ENCODE data around the gene NMUR1.
"Not testable (repeated sequence)": the region's sequence is repeated elsewhere in the genome, so short reads cannot be mapped to it uniquely, and the experiment has no call there.

The NMUR1 gene, protein sequence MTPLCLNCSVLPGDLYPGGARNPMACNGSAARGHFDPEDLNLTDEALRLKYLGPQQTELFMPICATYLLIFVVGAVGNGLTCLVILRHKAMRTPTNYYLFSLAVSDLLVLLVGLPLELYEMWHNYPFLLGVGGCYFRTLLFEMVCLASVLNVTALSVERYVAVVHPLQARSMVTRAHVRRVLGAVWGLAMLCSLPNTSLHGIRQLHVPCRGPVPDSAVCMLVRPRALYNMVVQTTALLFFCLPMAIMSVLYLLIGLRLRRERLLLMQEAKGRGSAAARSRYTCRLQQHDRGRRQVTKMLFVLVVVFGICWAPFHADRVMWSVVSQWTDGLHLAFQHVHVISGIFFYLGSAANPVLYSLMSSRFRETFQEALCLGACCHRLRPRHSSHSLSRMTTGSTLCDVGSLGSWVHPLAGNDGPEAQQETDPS
- 0 to 0.47 reads per million in 2 donors for total RNA-seq

DNA sequence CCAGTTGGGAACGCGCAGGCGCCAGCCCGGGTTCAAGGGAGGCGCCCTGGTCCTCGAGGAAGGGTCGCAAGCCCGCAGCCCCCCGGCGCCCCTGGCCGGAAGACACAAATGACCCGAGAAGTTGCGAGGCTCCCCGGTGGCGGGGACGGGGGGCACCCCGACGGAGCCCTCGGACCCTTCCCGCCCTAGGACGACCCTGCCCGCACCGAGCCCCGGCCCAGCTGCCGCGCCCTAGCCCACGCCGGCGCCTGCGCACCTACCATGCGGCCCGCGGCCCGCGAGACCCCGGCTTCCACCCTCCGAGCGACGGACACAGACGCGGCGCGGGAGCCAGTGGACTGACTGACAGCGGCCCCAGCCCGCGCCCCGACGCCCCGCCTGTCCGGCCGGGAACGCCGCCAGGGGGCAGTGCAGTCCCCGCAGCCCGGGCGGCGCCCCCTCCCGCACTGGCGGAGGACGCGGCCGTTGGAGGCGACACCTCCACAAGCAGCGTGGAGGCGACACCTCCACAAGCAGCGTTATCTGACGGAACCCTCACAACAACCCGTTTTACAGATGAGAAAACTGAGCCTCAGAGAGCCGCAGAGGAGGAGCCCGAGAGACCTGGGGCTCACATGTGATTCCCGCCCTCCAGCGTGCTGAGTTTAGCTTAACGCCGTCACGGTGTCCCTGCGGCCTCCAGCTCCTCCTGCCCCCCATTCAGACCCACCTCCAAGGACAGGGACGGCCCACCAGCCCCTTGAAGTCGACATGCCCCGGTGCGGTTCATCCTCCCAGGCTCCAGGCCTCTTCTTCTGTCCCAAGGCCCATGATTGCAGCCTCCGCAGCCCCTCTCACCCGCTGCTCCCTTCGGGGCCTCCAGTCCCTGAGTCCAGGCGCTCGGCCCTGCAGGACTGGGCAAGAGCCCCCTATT, at the start of gene NMUR1:
TSS of gene NMUR1 (minus strand) at position 347 of the 913 bp plus-strand sequence. CDS start at position 263, 84 bp downstream.
- DNase-seq: peak; percentile 57 to 88 (median 67)

GRCh38 chr2:231579560-231579959, 49.3 kb upstream of the NMUR1 start:
- no peak for DNase-seq

DNA sequence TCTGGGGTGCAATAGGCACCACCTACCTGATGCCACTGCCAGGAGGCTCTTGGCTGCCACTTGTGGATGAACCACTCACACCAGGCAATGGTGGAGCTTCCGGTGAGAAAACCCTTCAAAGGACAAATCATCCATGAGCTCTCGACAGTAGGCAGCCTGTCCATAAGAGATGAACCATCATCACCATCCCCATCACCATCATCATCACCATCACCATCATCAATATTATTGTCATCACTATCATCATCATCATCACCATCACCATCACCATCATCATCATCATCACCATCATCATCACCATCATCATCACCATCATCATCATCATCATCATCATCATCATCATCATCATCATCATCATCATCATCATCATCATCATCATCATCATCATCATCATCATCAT, 48.4 kb upstream of the NMUR1 start:
- not testable (repeated sequence) for DNase-seq

DNA sequence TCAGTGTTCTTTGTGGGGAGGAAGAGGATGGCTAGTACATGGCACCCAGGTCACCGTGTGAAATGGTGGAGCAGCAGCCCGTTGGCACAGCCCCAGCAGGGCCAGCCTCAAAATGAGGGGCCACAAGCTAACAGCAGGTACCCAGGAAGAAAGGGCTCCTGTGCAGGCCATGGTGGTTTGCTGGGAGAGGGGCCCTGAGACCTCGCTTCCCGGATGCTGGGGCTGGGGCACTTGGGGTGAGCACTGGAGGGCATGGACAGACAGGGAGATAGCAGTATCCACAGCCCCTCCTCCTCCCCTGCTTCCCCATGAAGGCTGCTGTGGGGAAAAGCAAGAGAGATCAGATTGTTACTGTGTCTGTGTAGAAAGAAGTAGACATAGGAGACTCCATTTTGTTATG, 46.2 kb upstream of the NMUR1 start:
- no peak for DNase-seq

- DNase-seq: no peak
Observed at GRCh38 chr2:231575612-231576256, 45.5 kb upstream of the NMUR1 start.

- no peak for DNase-seq
Observed at GRCh38 chr2:231573698-231574421, 43.6 kb upstream of the NMUR1 start.

- DNase-seq: no peak
Observed at GRCh38 chr2:231573096-231573495, 42.9 kb upstream of the NMUR1 start.

DNA sequence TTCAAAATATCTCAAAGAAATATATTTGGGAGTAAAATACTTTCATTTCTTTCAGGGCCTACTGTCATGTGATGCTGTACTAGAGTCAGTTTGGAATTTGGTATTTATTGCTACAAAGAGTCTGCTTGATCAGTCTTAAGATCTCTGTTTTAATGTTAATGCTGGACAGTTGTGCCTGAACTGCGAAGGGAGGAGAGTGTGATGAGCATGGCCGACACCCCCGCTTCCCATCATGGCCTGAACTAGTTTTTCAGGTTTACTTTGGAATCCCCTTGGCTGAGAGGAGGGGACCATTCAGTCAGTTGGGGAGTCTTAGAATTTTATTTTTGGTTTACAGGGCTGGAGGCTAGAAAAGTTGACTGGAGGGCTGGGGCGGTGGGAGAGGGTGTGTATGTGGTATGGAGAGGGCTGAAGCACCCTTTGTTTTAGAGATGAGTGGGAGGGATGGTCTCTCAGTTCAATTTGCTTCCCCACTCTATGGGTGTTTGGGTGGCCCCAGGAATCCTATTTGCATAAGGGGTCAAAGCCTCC, 41.5 kb upstream of the NMUR1 start:
- DNase-seq: no peak

DNA sequence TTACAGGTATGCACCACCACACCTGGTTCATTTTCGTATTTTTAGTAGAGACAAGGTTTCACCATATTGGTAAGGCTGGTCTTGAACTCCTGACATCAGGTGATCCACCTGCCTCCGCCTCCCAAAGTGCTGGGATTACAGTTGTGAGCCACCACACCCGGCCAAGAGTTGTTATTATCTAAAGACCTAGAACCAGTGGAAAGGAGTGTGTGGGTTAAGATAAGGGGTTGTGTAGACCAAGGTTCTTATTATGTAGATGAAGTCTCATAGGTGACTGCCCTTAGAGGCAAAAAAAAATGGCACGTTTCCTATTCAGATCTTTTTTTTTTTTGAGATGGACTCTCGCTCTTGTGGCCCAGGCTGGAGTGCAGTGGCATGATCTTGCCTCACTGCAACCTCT, 40.7 kb upstream of the NMUR1 start:
- DNase-seq: not testable (repeated sequence)

DNA sequence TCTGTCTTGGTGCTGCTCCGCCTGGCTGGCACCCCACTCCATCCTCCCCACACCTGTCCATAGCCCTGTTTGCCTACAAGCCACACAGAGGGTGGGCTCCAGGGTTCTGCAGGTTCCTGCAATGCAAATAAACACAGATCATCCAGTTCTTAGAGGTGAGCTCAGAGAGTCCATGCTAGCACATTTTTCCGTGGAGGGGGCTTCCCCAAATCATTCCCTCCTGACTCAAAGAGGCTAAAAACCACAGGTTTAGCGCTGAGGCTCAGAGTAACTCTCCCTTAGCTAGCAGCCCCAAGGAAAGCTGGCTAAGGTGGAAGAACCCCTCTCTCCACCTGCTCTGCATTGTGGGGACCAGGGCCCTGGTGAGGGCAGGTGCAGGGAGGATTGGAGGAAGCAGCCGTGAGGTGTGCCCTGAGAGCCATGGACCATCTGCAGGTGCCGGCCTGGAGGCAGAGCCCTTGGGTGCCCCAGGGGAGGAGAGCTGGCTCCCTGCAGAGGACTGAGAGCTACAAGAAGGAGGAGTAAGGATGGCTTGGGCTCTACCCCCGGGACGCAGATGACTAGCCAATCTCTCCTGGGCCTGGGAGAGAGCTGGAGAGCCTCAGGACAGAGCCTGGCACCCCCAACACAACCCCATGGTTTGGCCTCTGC, 38.7 kb upstream of the NMUR1 start:
- DNase-seq: no peak

DNA sequence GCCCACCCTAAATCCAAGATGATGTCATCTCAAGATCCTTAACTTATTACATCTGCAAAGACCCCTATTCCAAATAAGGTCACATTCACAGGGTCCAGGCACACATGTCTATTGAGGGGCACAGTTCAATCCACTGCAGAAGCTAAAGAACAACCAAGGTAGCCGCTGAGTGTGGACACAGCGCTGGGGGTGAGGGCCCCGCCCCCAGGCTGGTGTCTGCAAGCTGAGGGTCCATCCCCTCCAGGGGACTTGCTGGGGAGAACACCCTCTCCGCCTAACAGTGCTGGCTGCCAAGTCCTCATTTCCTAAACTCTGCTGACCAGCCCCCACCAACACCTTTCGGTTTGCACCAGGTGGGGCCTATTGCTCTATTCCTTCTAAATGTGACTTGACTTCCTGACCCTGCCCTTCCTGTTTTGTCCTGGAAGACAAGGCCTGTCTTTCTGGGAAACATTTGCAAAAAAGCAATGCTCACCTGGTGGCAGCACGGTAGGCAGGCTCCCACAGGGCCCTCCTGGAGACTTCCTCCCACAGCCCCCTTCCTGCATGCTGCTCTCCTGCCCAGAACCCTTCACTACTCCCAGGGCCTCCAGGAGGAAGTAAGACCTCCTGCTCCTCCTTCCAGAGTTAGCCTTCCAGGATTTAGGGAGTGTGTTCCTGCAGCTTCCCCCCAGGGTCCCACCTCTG, 38.0 kb upstream of the NMUR1 start:
- DNase-seq: no peak

- no peak for DNase-seq
Observed at GRCh38 chr2:231567159-231567558, 36.9 kb upstream of the NMUR1 start.

DNA sequence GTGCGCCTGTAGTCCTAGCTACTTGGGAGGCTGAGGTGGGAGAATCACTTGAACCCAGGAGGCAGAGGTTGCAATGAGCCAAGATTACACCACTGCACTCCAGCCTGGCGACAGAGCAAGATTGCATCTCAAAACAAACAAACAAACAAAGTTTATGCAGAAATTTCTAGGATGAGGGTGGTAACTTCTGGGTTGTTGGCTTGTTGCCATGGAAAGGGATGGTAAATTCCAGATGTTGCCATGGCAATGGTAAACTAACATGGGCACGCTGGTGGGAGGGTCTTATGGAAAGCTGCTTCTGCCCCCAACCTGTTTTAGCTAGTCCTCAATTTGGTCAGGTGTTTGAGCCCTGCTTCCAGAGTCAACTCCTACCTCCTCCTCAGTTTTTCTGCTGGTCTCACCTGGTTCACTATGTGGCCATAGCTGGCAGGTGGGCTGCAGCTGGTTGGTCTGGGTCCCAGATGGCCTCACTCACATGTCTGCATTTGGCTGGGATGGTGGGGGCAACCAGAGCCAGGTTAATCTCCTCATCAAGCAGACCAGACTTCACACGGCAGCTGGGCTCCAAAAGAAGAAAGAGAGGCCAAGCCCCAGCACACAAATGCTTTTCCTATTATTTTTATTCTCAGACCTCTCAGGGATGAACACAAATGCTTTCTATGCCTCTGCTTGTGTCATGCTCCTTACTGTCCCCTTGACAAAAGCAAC, 35.8 kb upstream of the NMUR1 start:
- DNase-seq: no peak

DNA sequence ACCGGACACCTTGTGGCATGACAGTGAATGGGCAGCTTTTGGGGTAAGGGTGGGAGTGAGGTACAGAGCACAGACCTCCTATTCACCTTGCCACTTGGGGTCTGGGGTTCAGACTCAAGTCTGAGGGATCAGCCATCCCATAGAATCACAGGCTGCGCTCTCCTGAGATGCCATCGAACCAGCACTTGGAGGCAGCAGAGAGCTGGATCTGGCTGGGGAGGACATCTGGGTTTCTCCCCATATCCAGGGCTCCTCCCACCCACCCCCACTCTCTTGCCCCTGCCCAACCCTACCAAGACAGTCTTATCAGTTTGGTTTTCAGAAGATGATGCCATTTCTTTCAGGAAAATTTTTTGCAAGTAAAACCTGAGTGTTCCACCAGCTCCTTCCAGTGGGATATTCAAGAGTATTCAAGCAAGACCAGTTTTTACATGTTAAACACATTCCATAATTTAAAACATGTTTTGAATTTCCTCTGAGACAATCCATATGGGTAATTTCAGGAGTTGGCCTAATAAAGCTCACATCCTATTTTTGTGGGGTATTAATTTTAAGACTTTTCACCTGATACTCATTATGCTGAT, 33.2 kb upstream of the NMUR1 start:
- peak in 2 of 5 experiments; percentile 14 to 38 for DNase-seq

DNA sequence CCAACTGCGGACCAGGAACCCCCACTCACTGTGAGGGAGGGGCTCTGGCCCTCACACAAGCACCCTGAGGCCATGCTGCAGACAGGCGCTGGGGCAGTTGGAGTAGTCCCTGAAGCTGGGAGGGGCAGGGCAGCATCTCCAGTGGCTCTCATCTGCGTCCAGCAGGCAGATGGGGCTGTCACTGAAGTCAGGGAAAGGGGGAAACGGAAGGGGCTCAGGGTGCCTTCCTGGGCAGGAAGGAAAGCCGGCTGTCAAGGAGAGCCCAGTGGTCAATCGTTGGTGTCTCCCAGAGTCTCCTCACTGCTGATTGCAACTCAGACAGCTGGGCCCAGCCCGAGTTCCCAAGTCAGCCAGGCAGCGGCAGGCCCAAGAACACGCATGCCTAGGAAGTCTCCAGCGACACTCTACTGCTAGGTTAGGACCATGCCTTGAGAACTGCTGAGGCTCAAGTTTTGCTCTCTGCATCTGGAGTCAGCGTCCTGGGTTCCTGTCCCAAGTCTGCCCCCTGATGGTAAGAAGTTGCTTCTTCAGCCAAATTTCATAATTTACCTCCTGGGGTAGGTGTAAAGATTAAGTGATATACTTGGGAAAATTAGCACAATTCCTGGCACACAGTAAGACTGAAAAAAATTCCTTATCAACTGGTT, 27.4 kb upstream of the NMUR1 start:
- peak in 3 of 5 experiments; percentile 48 to 89 (median 66) for DNase-seq

GRCh38 chr2:231556981-231557380, 26.7 kb upstream of the NMUR1 start:
- DNase-seq: no peak

DNA sequence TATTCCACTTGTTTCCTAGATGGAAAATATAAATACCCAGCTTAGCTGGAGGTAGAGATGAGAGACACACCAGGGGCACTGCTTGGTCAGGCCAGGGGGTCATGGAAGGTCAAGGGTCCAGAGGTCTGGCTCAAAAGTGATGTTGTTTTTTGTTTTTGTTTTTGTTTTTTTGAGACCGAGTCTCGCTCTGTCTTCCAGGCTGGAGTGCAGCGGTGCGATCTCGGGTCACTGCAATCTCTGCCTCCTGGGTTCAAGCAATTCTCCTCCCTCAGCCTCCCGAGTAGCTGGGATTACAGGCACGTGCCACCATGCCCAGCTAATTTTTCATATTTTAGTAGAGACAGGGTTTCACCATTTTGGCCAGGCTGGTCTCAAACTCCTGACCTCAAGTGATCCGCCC, 26.3 kb upstream of the NMUR1 start:
- DNase-seq: not testable (repeated sequence)

GRCh38 chr2:231554748-231555545, 24.7 kb upstream of the NMUR1 start:
- no peak for DNase-seq
